Measurements from ENCODE around the gene CCDC183.
"Not testable (repeated sequence)": the region's sequence is repeated elsewhere in the genome, so short reads cannot be mapped to it uniquely, and the experiment has no call there.

DNA sequence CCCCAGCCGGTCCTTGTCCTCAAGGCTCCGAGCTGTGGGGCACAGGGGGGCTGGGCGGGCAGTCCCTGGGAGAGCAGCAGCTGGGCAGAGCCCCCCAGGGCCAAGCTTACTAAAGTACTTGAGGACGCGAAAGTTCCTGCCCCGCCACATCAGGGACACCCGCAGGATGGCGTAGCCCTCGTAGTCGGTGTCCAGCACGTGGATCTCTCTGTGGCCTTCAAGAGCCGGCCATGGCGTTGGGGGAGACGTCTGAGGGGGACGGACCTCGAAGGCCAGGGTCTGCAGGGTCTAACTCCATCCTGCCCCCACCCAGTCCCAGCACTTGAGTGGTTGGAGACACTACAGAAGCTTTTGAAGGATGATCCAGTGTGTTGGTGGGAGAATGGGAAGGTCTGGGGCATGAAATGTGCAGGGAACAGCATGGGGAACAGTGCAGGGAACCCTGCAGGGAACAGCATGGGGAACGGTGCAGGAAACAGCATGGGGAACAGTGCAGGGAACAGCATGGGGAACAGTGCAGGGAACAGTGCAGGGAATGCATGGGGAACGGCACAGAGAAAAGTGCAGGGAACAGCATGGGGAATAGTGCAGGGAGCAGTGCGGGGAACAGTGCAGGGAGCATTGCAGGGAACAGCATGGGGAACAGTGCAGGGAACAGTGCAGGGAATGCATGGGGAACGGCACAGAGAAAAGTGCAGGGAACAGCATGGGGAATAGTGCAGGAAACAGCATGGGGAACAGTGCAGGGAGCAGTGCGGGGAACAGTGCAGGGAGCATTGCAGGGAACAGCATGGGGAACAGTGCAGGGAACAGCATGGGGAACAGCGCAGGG is 40.6 kb upstream of the CCDC183 start:
- TF ChIP-seq, protein P1, sequence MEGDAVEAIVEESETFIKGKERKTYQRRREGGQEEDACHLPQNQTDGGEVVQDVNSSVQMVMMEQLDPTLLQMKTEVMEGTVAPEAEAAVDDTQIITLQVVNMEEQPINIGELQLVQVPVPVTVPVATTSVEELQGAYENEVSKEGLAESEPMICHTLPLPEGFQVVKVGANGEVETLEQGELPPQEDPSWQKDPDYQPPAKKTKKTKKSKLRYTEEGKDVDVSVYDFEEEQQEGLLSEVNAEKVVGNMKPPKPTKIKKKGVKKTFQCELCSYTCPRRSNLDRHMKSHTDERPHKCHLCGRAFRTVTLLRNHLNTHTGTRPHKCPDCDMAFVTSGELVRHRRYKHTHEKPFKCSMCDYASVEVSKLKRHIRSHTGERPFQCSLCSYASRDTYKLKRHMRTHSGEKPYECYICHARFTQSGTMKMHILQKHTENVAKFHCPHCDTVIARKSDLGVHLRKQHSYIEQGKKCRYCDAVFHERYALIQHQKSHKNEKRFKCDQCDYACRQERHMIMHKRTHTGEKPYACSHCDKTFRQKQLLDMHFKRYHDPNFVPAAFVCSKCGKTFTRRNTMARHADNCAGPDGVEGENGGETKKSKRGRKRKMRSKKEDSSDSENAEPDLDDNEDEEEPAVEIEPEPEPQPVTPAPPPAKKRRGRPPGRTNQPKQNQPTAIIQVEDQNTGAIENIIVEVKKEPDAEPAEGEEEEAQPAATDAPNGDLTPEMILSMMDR (IDR thresholded peaks at IDR 0.05; ENCODE audit: poor library complexity, severe bottlenecking) = not testable (repeated sequence)
- TF ChIP-seq EZH2 (IDR thresholded peaks at IDR 0.05; ENCODE audit: borderline replicate concordance, insufficient read depth, low read length, poor library complexity, severe bottlenecking); SMC3 (conservative IDR thresholded peaks at IDR 0.05; ENCODE audit: poor library complexity); TAF1 (IDR thresholded peaks at IDR 0.05; ENCODE audit: low read depth); RAD21 (conservative IDR thresholded peaks at IDR 0.05); EP300 (conservative IDR thresholded peaks at IDR 0.05; ENCODE audit: poor library complexity, severe bottlenecking): not testable (repeated sequence)

Data from neural cell (in vitro differentiated cells).